IMR-90 (cell line): ENCODE data around the gene CD82. TPM values are rescaled to one million over a fixed set of nuclear protein-coding genes. Genes with fewer than 3 reads are reported as not detected.

ENCODE experiments used
- ATAC-seq: fragments of 200-7000 bp; cut with Tn5 transposase; 2 replicates; pipeline ENCODE4 v1.9.1; 2020; ENCODE audit warnings: low read depth, mild to moderate bottlenecking, moderate library complexity
- BruUV-seq: library from RNA; stranded (reverse); fragments of 400-500 nt; replicated peaks from 2 replicates; lab custom pipeline; 2021; lab: Mats Ljungman, UMichigan
- CTCF ChIA-PET: fragments of 300-600 bp; formaldehyde crosslinking; extraction: SDS; loops from one replicate; lab custom pipeline; 2021; ENCODE audit warnings: antibody characterized with exemption; lab: Yijun Ruan, JAX
- POLR2A ChIA-PET: fragments of 300-600 bp; sonication (Branson Sonifier 250); formaldehyde crosslinking; loops from one replicate; lab custom pipeline; 2022; ENCODE audit warnings: antibody characterized with exemption; ENCODE audit not compliant: unreplicated experiment; lab: Charles Lee
- DNase-seq: peaks from one replicate; pipeline ENCODE4 v3.0.0; 2013
- H2AFZ ChIP-seq: replicated peaks from 2 replicates; pipeline ENCODE3; 2013; ENCODE audit warnings: low read length, mild to moderate bottlenecking; ENCODE audit not compliant: poor library complexity
- H2AK5ac ChIP-seq: 2 replicates; pipeline ENCODE4 v1.6.1; 2013; ENCODE audit warnings: low read depth, low read length, inconsistent platforms
- H2AK9ac ChIP-seq: replicated peaks from 2 replicates; pipeline ENCODE3; 2013; ENCODE audit warnings: mild to moderate bottlenecking, low read depth, low read length, moderate library complexity; ENCODE audit not compliant: poor library complexity
- H2BK120ac ChIP-seq: 2 replicates; pipeline ENCODE4 v1.6.1; 2013; ENCODE audit warnings: low read depth, low read length, inconsistent platforms
- H2BK15ac ChIP-seq: 3 replicates; pipeline ENCODE4 v1.6.1; 2013; ENCODE audit warnings: low read depth, low read length, inconsistent platforms
- H2BK20ac ChIP-seq: 2 replicates; pipeline ENCODE4 v1.6.1; 2013; ENCODE audit warnings: low read depth, mild to moderate bottlenecking, inconsistent platforms, low read length, moderate library complexity
- H2BK5ac ChIP-seq: 2 replicates; pipeline ENCODE4 v1.6.1; 2013; ENCODE audit warnings: mild to moderate bottlenecking, low read depth, low read length, inconsistent platforms; ENCODE audit not compliant: poor library complexity, severe bottlenecking
- H3K14ac ChIP-seq: replicated peaks from 2 replicates; pipeline ENCODE4 v1.6.1; 2013; ENCODE audit warnings: low read depth, low read length, inconsistent platforms
- H3K18ac ChIP-seq: 2 replicates; pipeline ENCODE4 v1.6.1; 2013; ENCODE audit warnings: low read depth, low read length, control low read depth
- H3K23ac ChIP-seq: 2 replicates; pipeline ENCODE4 v1.6.1; 2013; ENCODE audit warnings: low read depth, low read length, inconsistent platforms
- H3K27ac ChIP-seq: 2 replicates; pipeline ENCODE4 v1.5.1; 2013; ENCODE audit warnings: mild to moderate bottlenecking, control low read depth, low read length; ENCODE audit not compliant: insufficient read depth
- H3K27me3 ChIP-seq: 2 replicates; pipeline ENCODE4 v1.6.1; 2013; ENCODE audit warnings: low read length; ENCODE audit not compliant: control insufficient read depth, insufficient read depth
- H3K36me3 ChIP-seq: 2 replicates; pipeline ENCODE4 v1.6.1; 2013; ENCODE audit warnings: low read length, mixed read lengths; ENCODE audit not compliant: control insufficient read depth, insufficient read depth
- H3K4ac ChIP-seq: 2 replicates; pipeline ENCODE4 v1.6.1; 2013; ENCODE audit warnings: low read depth, low read length, inconsistent platforms
- H3K4me1 ChIP-seq: 2 replicates; pipeline ENCODE4 v1.6.1; 2013; ENCODE audit warnings: low read length, mixed read lengths; ENCODE audit not compliant: control insufficient read depth, insufficient read depth
- H3K4me2 ChIP-seq: 2 replicates; pipeline ENCODE4 v1.6.1; 2013; ENCODE audit warnings: low read depth, mild to moderate bottlenecking, control low read depth, low read length, moderate library complexity
- H3K4me3 ChIP-seq: 2 replicates; pipeline ENCODE4 v1.5.1; 2013; ENCODE audit warnings: low read depth, mild to moderate bottlenecking, control low read depth, low read length, moderate library complexity; ENCODE audit not compliant: insufficient read depth
- H3K56ac ChIP-seq: 2 replicates; pipeline ENCODE4 v1.6.1; 2013; ENCODE audit warnings: low read length, inconsistent platforms; ENCODE audit not compliant: insufficient read depth; ENCODE audit errors: extremely low read depth
- H3K79me1 ChIP-seq, 2 experiments: 2 replicates each; pipeline ENCODE4 v1.6.1; 2013; ENCODE audit warnings: low read length in 2 of 2, inconsistent platforms in 1 of 2, low read depth in 1 of 2
- H3K9ac ChIP-seq: 2 replicates; pipeline ENCODE4 v1.6.1; 2013; ENCODE audit warnings: low read depth, low read length, control low read depth
- H3K9me1 ChIP-seq: 2 replicates; pipeline ENCODE4 v1.6.1; 2013; ENCODE audit warnings: low read length, inconsistent platforms; ENCODE audit not compliant: insufficient read depth
- H3K9me3 ChIP-seq: 2 replicates; pipeline ENCODE4 v1.6.1; 2013; ENCODE audit warnings: low read length; ENCODE audit not compliant: control insufficient read depth, insufficient read depth
- H4K20me1 ChIP-seq: 2 replicates; pipeline ENCODE4 v1.6.1; 2013; ENCODE audit warnings: low read length, inconsistent platforms; ENCODE audit not compliant: insufficient read depth
- H4K5ac ChIP-seq: 2 replicates; pipeline ENCODE4 v1.6.1; 2013; ENCODE audit warnings: mild to moderate bottlenecking, low read depth, low read length, control low read depth
- H4K8ac ChIP-seq, 2 experiments: 2 replicates each; pipeline ENCODE4 v1.6.1; 2013; ENCODE audit warnings: low read depth in 2 of 2, low read length in 2 of 2, control low read depth in 1 of 2, inconsistent platforms in 1 of 2
- H4K91ac ChIP-seq: 2 replicates; pipeline ENCODE4 v1.6.1; 2013; ENCODE audit warnings: low read depth, low read length, inconsistent platforms; ENCODE audit not compliant: insufficient read depth
- BHLHE40 ChIP-seq: fragments of 150-350 bp; IDR thresholded peaks from 2 replicates; pipeline ENCODE4 v1.6.1; 2016; ENCODE audit warnings: mild to moderate bottlenecking, low read depth, low read length
- CEBPB ChIP-seq: IDR thresholded peaks from 2 replicates; pipeline ENCODE4 v1.6.1; 2012; ENCODE audit warnings: low read depth, low read length, improper control_type of control experiment
- CHD1 ChIP-seq: IDR thresholded peaks from 2 replicates; pipeline ENCODE4 v1.6.1; 2012; ENCODE audit warnings: low read depth, low read length, improper control_type of control experiment
- CTCF ChIP-seq: conservative IDR thresholded peaks from 2 replicates; pipeline ENCODE4 v1.5.1; 2012; ENCODE audit warnings: mild to moderate bottlenecking, low read depth, low read length, improper control_type of control experiment
- ELK1 ChIP-seq: fragments of 150-350 bp; IDR thresholded peaks from 2 replicates; pipeline ENCODE4 v1.6.1; 2016; ENCODE audit warnings: low read depth, mild to moderate bottlenecking, low read length, moderate library complexity, borderline replicate concordance
- FOS ChIP-seq: fragments of 150-350 bp; IDR thresholded peaks from 2 replicates; pipeline ENCODE4 v1.6.1; 2016; ENCODE audit warnings: low read depth, low read length
- MAFK ChIP-seq: IDR thresholded peaks from 2 replicates; pipeline ENCODE4 v1.6.1; 2012; ENCODE audit warnings: low read depth, low read length, improper control_type of control experiment
- MAZ ChIP-seq: IDR thresholded peaks from 2 replicates; pipeline ENCODE4 v1.6.1; 2012; ENCODE audit warnings: low read depth, mild to moderate bottlenecking, low read length, improper control_type of control experiment, moderate library complexity, borderline replicate concordance
- MXI1 ChIP-seq: IDR thresholded peaks from 2 replicates; pipeline ENCODE4 v1.6.1; 2012; ENCODE audit warnings: low read depth, mild to moderate bottlenecking, low read length, moderate library complexity, borderline replicate concordance
- NFE2L2 ChIP-seq: fragments of 150-350 bp; IDR thresholded peaks from 2 replicates; pipeline ENCODE4 v1.6.1; 2016; ENCODE audit warnings: low read depth, mild to moderate bottlenecking, low read length
- POLR2A ChIP-seq: IDR thresholded peaks from 2 replicates; pipeline ENCODE4 v1.6.1; 2012; ENCODE audit warnings: mild to moderate bottlenecking, low read depth, low read length
- RAD21 ChIP-seq: IDR thresholded peaks from 2 replicates; pipeline ENCODE4 v1.6.1; 2012; ENCODE audit warnings: low read length, improper control_type of control experiment
- RCOR1 ChIP-seq: IDR thresholded peaks from 2 replicates; pipeline ENCODE4 v1.6.1; 2012; ENCODE audit warnings: mild to moderate bottlenecking, low read length, improper control_type of control experiment; ENCODE audit not compliant: insufficient replicate concordance
- RFX5 ChIP-seq: IDR thresholded peaks from 2 replicates; pipeline ENCODE4 v1.8.0; 2012; ENCODE audit warnings: low read depth, mild to moderate bottlenecking, low read length, moderate library complexity
- SMC3 ChIP-seq: fragments of 150-350 bp; IDR thresholded peaks from 2 replicates; pipeline ENCODE4 v1.6.1; 2016; ENCODE audit warnings: low read depth, mild to moderate bottlenecking, antibody characterized with exemption, low read length, moderate library complexity
- USF2 ChIP-seq: fragments of 150-350 bp; IDR thresholded peaks from 2 replicates; pipeline ENCODE4 v1.6.1; 2017; ENCODE audit warnings: mild to moderate bottlenecking, antibody characterized with exemption, low read length, low read depth
- WGBS, 2 experiments: methylation state at CpG; one replicate each; pipeline versions ENCODE4 v1.1.5 to v1.1.7; 2013; ENCODE audit warnings: missing lambda C conversion rate in 2 of 2; ENCODE audit not compliant: insufficient read length in 1 of 2; ENCODE audit errors: extremely low coverage in 2 of 2; 5-methylcytosine and 5-hydroxymethylcytosine counted together
- dilution Hi-C: fragments of 300-500 bp; cut with HindIII; formaldehyde crosslinking; loops from one replicate; pipeline ENCODE4 v1.14.3; 2018; ENCODE audit warnings: low sequenced_read_pairs; ENCODE audit not compliant: unreplicated experiment
- in situ Hi-C: fragments of 300-500 bp; cut with MboI; formaldehyde crosslinking; loops from 3 replicates; pipeline ENCODE4 v1.14.3; 2019; ENCODE audit warnings: low sequenced_read_pairs, inconsistent platforms, mixed read lengths
- intact Hi-C: fragments of 100-400 bp; cut with micrococcal nuclease; formaldehyde crosslinking; loops from 2 replicates; pipeline ENCODE4 v1.10.0; 2022
- polyA plus RNA-seq, 3 experiments: library from polyadenylated mRNA; depleted of rRNA; stranded (reverse); fragments of >200 nt; gene quantifications; 2 replicates each; pipeline ENCODE4 v1.2.3, GENCODE V29; 2012; ENCODE audit warnings: low replicate concordance in 1 of 3
- total RNA-seq: library from RNA; depleted of rRNA; stranded (reverse); fragments of >200 nt; gene quantifications from 2 replicates; pipeline ENCODE4 v1.2.3, GENCODE V29; 2012

CD82 gene
- total and polyA plus RNA-seq, 2 of the 4 experiments (the other 2 are of a cell fraction), result 32.8 to 49.4 TPM

- BruUV-seq, result no TSS peak
- Histone ChIP-seq H2AFZ (no peak overlapping the region), H3K36me3 (no peaks in the 10 kb centered on the region), H2AK5ac (no peak overlapping the region), H3K4ac (no peak overlapping the region), H3K14ac (no peak overlapping the region), H4K8ac (no peak overlapping the region), H4K91ac (no peak overlapping the region), H2BK5ac (no peak overlapping the region), H2BK20ac (no peak overlapping the region), H3K18ac (no peak overlapping the region), H4K5ac (no peak overlapping the region), H3K9ac (no peak overlapping the region), H3K79me1 (no peaks in the 10 kb centered on the region), H3K4me2 (no peak overlapping the region), H3K4me3 (no peak overlapping the region), H3K27me3 (peaks cover 43% of the 10 kb centered on the region), H3K56ac (no peak overlapping the region), H2BK15ac (no peak overlapping the region), H3K4me1 (no peaks in the 10 kb centered on the region), H3K23ac (no peak overlapping the region), H4K20me1 (no peaks in the 10 kb centered on the region), H2AK9ac (no peak overlapping the region), H3K9me1 (no peaks in the 10 kb centered on the region), H3K27ac (no peak overlapping the region), H2BK120ac (no peak overlapping the region), H3K9me3 (no peaks in the 10 kb centered on the region)
- intact Hi-C loops, result no loop called here
- peak; percentile 14; the same call in 1 of the 2 replicates for ATAC-seq
- DNase-seq, result no peak
- POLR2A ChIA-PET, result no interaction called here
- in situ Hi-C loops, result no loop called here
- dilution Hi-C loops, result no loop called here
- CTCF ChIA-PET, result no interaction called here
- TF ChIP-seq POLR2A, result no peak
- TF ChIP-seq MAZ, result no peak
- no peak for TF ChIP-seq CTCF
- no peak for TF ChIP-seq RAD21
- no peak for TF ChIP-seq USF2
- TF ChIP-seq SMC3, result no peak
- TF ChIP-seq MXI1, result no peak
- no peak for TF ChIP-seq RFX5
- TF ChIP-seq CEBPB, result no peak
- no peak for TF ChIP-seq FOS
- no peak for TF ChIP-seq NFE2L2
- TF ChIP-seq MAFK, result no peak
- TF ChIP-seq ELK1, result no peak
- no peak for TF ChIP-seq CHD1
- no peak for TF ChIP-seq RCOR1
- no peak for TF ChIP-seq BHLHE40
- 11% methylated on average over 17 of the region's 43 CpGs; no CpG with 5 or more reads in 1 of the 2 experiments for WGBS, 2 experiments
Observed at GRCh38 chr11:44519989-44520737, 45.3 kb upstream of the CD82 start.
